ENCODE measurements around the gene BPGM.

The BPGM gene

GRCh38 chr7:134723892-134724291 is 77.2 kb downstream of the BPGM start:
- no peak for DNase-seq

- no peak for DNase-seq
Observed at GRCh38 chr7:134724606-134725005, 78.0 kb downstream of the BPGM start.

GRCh38 chr7:134726581-134726980 is 79.9 kb downstream of the BPGM start:
- no peak for DNase-seq

- no peak for DNase-seq
Observed at GRCh38 chr7:134727711-134728110, 81.1 kb downstream of the BPGM start.

All from activated gamma-delta T cell (primary cell).